Spinal cord (tissue), 10 donors: Measurements from ENCODE around the gene EXOC7. TPM values are rescaled to one million over a fixed set of nuclear protein-coding genes. Genes with fewer than 3 reads are reported as not detected.

Source experiments
- DNase-seq, 6 donors: peaks; one replicate each; pipeline versions ENCODE4 v3.0.0 to v3.0.0-alpha.2; 2013 to 2015; ENCODE audit warnings: low spot score in 6 of 6, low read depth in 4 of 6
- H3K27ac ChIP-seq: one replicate; pipeline ENCODE4 v1.5.1; 2013; ENCODE audit warnings: low read depth, low read length, control low read depth
- H3K27me3 ChIP-seq: one replicate; pipeline ENCODE4 v1.6.1; 2013; ENCODE audit warnings: low read length; ENCODE audit not compliant: control insufficient read depth, insufficient read depth
- H3K36me3 ChIP-seq: one replicate; pipeline ENCODE4 v1.6.1; 2013; ENCODE audit warnings: low read length; ENCODE audit not compliant: control insufficient read depth, insufficient read depth
- H3K4me1 ChIP-seq: one replicate; pipeline ENCODE4 v1.6.1; 2013; ENCODE audit warnings: low read length; ENCODE audit not compliant: control insufficient read depth, insufficient read depth
- H3K4me3 ChIP-seq: one replicate; pipeline ENCODE4 v1.5.1; 2013; ENCODE audit warnings: low read depth, low read length, control low read depth
- H3K9me3 ChIP-seq: one replicate; pipeline ENCODE4 v1.6.1; 2013; ENCODE audit warnings: low read length; ENCODE audit not compliant: control insufficient read depth, insufficient read depth
- WGBS: methylation state at CpG from one replicate; pipeline ENCODE4 v1.1.5; 2013; ENCODE audit warnings: missing lambda C conversion rate; ENCODE audit not compliant: insufficient coverage; 5-methylcytosine and 5-hydroxymethylcytosine counted together
- polyA plus RNA-seq, 2 donors: library from polyadenylated mRNA; unstranded; fragments of 120-200 nt; gene quantifications; one replicate each; pipeline ENCODE4 v1.2.1, GENCODE V29; 2013; ENCODE audit not compliant: insufficient read length in 2 of 2
- total RNA-seq, 2 donors: library from RNA; depleted of rRNA in 1 of 2; stranded (reverse); fragments of 120-200 nt in 1 of 2; fragments of >200 nt in 1 of 2; gene quantifications; one replicate each; pipeline versions ENCODE4 v1.2.3 to v1.2.4, GENCODE V29; 2013 to 2014
- donor health status: healthy.

Gene EXOC7
- total and polyA plus RNA-seq, 4 donors = 84.7 to 172 (median 165) TPM

- no peaks in the 10 kb centered on the region for H3K9me3 ChIP-seq
- H3K27ac ChIP-seq = peak overlapping the region; percentile 95
- H3K4me3 ChIP-seq = peak overlapping the region; percentile 93
- no peak for DNase-seq
- peaks cover 18% of the 10 kb centered on the region for H3K4me1 ChIP-seq
- WGBS = 79% methylated on average over 19 of the region's 29 CpGs
- H3K27me3 ChIP-seq = no peaks in the 10 kb centered on the region
- H3K36me3 ChIP-seq = peaks cover 24% of the 10 kb centered on the region
These were observed 731 bp upstream of the EXOC7 start for GRCh38 chr17:76104140-76104895.

GRCh38 chr17:76102944-76103273 is 678 bp downstream of the EXOC7 start:
- Histone ChIP-seq H3K4me3 (peak overlapping the region; percentile 93), H3K36me3 (peaks cover 33% of the 10 kb centered on the region), H3K27me3 (no peaks in the 10 kb centered on the region), H3K27ac (peak overlapping the region; percentile 95), H3K9me3 (no peaks in the 10 kb centered on the region), H3K4me1 (peaks cover 18% of the 10 kb centered on the region)
- no peak for DNase-seq
- WGBS = 0% methylated on average over 3 of the region's 4 CpGs

GRCh38 chr17:76097716-76098295 is 5.8 kb downstream of the EXOC7 start:
- no peak overlapping the region for H3K27ac ChIP-seq
- 97% methylated on average over 18 of the region's 19 CpGs for WGBS
- H3K9me3 ChIP-seq = no peaks in the 10 kb centered on the region
- H3K27me3 ChIP-seq = no peaks in the 10 kb centered on the region
- no peak overlapping the region for H3K4me3 ChIP-seq
- DNase-seq = no peak
- H3K4me1 ChIP-seq = peaks cover 6% of the 10 kb centered on the region
- peaks cover 79% of the 10 kb centered on the region for H3K36me3 ChIP-seq

- Histone ChIP-seq H3K4me3 (no peak overlapping the region), H3K27me3 (no peaks in the 10 kb centered on the region), H3K9me3 (no peaks in the 10 kb centered on the region), H3K36me3 (peaks cover 88% of the 10 kb centered on the region), H3K4me1 (peaks cover 20% of the 10 kb centered on the region), H3K27ac (no peak overlapping the region)
- DNase-seq = no peak
- 91% methylated on average over 11 of the region's 13 CpGs for WGBS
These were observed 7.6 kb downstream of the EXOC7 start for GRCh38 chr17:76095943-76096342.

GRCh38 chr17:76094046-76094445 is 9.5 kb downstream of the EXOC7 start:
- Histone ChIP-seq H3K4me1 (peaks cover 28% of the 10 kb centered on the region), H3K36me3 (peaks cover 90% of the 10 kb centered on the region), H3K27me3 (no peaks in the 10 kb centered on the region), H3K4me3 (no peak overlapping the region), H3K27ac (no peak overlapping the region), H3K9me3 (no peaks in the 10 kb centered on the region)
- WGBS = 83% methylated on average over 7 of the region's 11 CpGs
- no peak for DNase-seq

GRCh38 chr17:76092526-76093413 is 10.8 kb downstream of the EXOC7 start:
- Histone ChIP-seq H3K4me1 (peaks cover 28% of the 10 kb centered on the region), H3K9me3 (no peaks in the 10 kb centered on the region), H3K27me3 (no peaks in the 10 kb centered on the region), H3K27ac (peak overlapping the region; percentile 3), H3K36me3 (peaks cover 95% of the 10 kb centered on the region), H3K4me3 (no peak overlapping the region)
- DNase-seq = no peak
- WGBS = 84% methylated on average over 19 of the region's 20 CpGs

GRCh38 chr17:76091526-76092286 is 11.9 kb downstream of the EXOC7 start:
- WGBS = 56% methylated on average over 19 of the region's 23 CpGs
- H3K4me1 ChIP-seq = peaks cover 28% of the 10 kb centered on the region
- DNase-seq = peak in 2 of 6 donors; percentile 36 to 45
- H3K27ac ChIP-seq = peak overlapping the region; percentile 42
- H3K27me3 ChIP-seq = no peaks in the 10 kb centered on the region
- no peak overlapping the region for H3K4me3 ChIP-seq
- H3K36me3 ChIP-seq = peaks cover 97% of the 10 kb centered on the region
- no peaks in the 10 kb centered on the region for H3K9me3 ChIP-seq

- peaks cover 28% of the 10 kb centered on the region for H3K4me1 ChIP-seq
- WGBS = 93% methylated on average over 9 of the region's 17 CpGs
- DNase-seq = no peak
- H3K9me3 ChIP-seq = no peaks in the 10 kb centered on the region
- no peak overlapping the region for H3K4me3 ChIP-seq
- H3K36me3 ChIP-seq = peaks cover 97% of the 10 kb centered on the region
- H3K27me3 ChIP-seq = no peaks in the 10 kb centered on the region
- H3K27ac ChIP-seq = no peak overlapping the region
These were observed 13.0 kb downstream of the EXOC7 start for GRCh38 chr17:76090517-76091129.
